Measurements from ENCODE around the gene RDH16.
"Not testable (repeated sequence)": the region's sequence is repeated elsewhere in the genome, so short reads cannot be mapped to it uniquely, and the experiment has no call there.

RDH16 gene

GRCh38 chr12:56921346-56921745, 36.1 kb downstream of the RDH16 start:
- DNase-seq (ENCODE audit: low read depth in 2 of 2): no peak

GRCh38 chr12:56918139-56918538, 39.3 kb downstream of the RDH16 start:
- DNase-seq (ENCODE audit: low read depth in 2 of 2): not testable (repeated sequence)

GRCh38 chr12:56916996-56917333, 40.4 kb downstream of the RDH16 start:
- no peak for DNase-seq (ENCODE audit: low read depth in 2 of 2)

GRCh38 chr12:56916296-56916995, 41.0 kb downstream of the RDH16 start:
- no peak for DNase-seq (ENCODE audit: low read depth in 2 of 2)

- DNase-seq (ENCODE audit: low read depth in 2 of 2): no peak
Measured at GRCh38 chr12:56914724-56915123, 42.7 kb downstream of the RDH16 start.

GRCh38 chr12:56914256-56914655, 43.2 kb downstream of the RDH16 start:
- DNase-seq (ENCODE audit: low read depth in 2 of 2): no peak

GRCh38 chr12:56909403-56909802, 48.0 kb downstream of the RDH16 start:
- not testable (repeated sequence) for DNase-seq (ENCODE audit: low read depth in 2 of 2)

- DNase-seq (ENCODE audit: low read depth in 2 of 2): no peak
Measured at GRCh38 chr12:56908136-56908535, 49.3 kb downstream of the RDH16 start.

GRCh38 chr12:56905852-56906251, 51.6 kb downstream of the RDH16 start:
- no peak for DNase-seq (ENCODE audit: low read depth in 2 of 2)

GRCh38 chr12:56903374-56903773, 54.0 kb downstream of the RDH16 start:
- DNase-seq (ENCODE audit: low read depth in 2 of 2): no peak
